Umbilical cord (tissue), 2 donors: ENCODE data around the gene MBD3L2B. TPM values are rescaled to one million over a fixed set of nuclear protein-coding genes. Genes with fewer than 3 reads are reported as not detected.
"Not testable (repeated sequence)": the region's sequence is repeated elsewhere in the genome, so short reads cannot be mapped to it uniquely, and the experiment has no call there.

ENCODE experiments used
- DNase-seq: peaks from one replicate; pipeline ENCODE4 v3.0.0-alpha.2; 2015; ENCODE audit warnings: low spot score
- total RNA-seq: library from RNA; depleted of rRNA; stranded (reverse); fragments of >200 nt; gene quantifications from one replicate; pipeline ENCODE4 v1.2.3, GENCODE V29; 2014; ENCODE audit warnings: low replicate concordance; ENCODE audit not compliant: insufficient read depth

The MBD3L2B gene
- not detected for total RNA-seq

DNA sequence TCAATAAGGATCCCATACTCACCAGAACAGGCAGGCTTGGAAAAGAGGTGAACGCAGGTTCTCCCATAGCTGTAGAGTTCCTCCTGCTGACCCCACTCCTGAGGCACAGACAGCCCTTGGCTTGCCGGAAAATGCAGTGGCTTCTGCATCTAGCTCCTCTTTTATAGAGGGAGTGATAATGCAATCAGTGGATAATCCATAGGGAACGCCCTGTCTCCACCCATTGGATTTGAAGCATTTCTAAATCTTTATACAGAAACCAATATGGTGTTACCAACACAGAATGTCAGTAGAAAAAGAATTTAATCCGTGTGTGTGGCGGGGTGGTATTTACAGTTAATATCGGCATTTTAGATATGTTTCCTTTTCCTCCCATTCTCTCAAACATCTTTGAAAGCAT, at the start of gene MBD3L2B:
TSS of gene MBD3L2B (minus strand) at position 101 of the 400 bp plus-strand sequence. CDS start at position 67, 34 bp downstream.
- DNase-seq: not testable (repeated sequence)

- DNase-seq: no peak
Observed at GRCh38 chr19:7069904-7070226, 48.6 kb upstream of the MBD3L2B start.

GRCh38 chr19:7069042-7069903, 48.0 kb upstream of the MBD3L2B start, which contains the start of gene ZNF557:
Gene ZNF557, plus strand, starts transcription at chr19:7069703. Its CDS starts 5,372 bp downstream, at chr19:7075075.
- DNase-seq: peak; percentile 98

DNA sequence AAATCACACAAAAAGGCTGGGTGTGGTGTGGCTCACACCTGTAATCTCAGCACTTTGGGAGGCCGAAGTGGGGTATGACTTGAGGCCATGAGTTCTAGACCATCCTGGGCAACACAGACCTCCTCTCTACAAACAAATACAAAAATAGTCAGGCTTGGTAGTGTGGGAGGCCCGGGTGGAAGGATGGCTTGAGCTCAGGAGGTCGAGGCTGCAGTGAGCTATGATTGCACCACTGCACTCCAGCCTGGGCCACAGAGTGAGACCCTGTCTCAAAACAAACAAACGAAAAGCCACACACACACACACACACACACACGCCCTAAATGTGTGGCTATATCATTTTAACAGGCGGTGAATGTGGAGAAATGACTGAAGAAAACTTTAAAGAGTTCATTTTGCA, 47.4 kb upstream of the MBD3L2B start:
- DNase-seq: no peak

GRCh38 chr19:7067716-7068115, 46.5 kb upstream of the MBD3L2B start:
- DNase-seq: no peak

GRCh38 chr19:7067122-7067521, 45.9 kb upstream of the MBD3L2B start:
- DNase-seq: not testable (repeated sequence)

DNA sequence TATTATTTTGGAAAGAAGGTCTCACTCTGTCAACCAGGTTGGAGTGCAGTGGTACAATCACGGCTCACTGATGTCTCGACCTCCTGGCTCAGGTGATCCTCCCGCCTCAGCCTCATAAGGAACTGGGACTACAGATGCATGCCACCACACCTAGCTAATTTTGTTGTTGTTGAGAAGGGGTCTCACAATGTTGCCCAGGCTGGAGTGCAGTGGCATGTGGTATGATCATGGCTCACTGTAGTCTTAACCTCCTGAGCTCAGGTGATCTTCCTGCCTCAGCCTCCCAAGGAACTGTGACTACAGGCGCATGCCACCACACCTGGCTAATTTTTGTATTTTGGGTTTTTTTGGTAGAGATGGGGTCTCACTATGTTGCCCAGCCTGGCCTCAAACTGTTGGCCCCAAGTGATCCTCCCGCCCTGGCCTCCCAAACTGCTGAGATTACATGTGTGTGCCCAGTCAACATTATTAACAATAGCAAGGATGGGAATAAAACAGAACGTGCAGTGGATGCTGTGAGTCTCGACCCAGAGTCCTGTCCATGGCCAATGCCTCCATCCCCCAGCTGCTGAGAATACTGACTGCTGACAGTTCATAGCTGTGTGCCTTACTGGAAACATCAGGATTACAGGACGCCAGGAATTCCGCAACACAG, 42.7 kb upstream of the MBD3L2B start:
- DNase-seq: no peak

DNA sequence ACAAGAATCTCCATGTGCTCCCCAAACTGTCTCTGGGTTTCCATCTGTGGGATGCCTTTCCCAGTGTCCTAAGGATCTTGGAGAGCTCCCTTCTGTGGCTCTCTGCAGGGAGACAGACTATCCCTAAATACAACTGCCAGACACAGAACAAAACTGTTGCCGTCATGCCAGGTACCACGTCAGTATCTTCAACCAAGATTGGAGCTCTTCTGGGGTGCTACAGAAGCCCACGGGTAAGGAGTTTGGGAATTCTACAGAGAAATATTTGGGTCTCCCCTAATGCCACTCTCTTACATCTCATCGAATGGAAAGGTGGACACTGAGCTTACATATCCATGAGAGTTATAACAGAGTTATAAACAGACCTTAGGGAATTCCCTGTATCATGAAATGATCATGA, 42.1 kb upstream of the MBD3L2B start:
- no peak for DNase-seq

- not testable (repeated sequence) for DNase-seq
Observed at GRCh38 chr19:7059977-7060376, 38.7 kb upstream of the MBD3L2B start.

GRCh38 chr19:7058576-7058975, 37.3 kb upstream of the MBD3L2B start, which contains the start of gene MBD3L3:
Gene MBD3L3, minus strand, starts transcription at chr19:7058676. Its CDS starts 71 bp downstream, at chr19:7058605.
- DNase-seq: not testable (repeated sequence)

DNA sequence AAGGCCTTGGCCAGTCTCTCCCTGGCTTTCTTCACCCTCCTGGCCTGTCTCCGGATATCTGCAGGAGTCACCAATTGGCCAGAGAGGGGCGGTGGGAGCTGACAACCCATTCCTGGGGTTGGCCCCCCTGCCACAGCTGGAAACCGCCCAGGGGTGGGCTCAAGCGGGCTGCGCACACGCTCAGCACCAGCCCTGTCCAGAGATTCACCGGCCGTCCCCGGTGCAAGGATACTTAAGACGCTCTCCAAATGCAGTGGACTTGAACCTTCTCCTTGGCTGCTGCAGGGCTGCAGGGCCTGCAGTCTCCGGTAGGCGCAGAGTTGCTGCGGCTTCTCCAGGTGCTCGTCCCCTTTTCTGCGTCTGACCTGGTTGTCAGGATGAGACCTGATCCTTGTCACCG, 35.1 kb upstream of the MBD3L2B start:
- not testable (repeated sequence) for DNase-seq

DNA sequence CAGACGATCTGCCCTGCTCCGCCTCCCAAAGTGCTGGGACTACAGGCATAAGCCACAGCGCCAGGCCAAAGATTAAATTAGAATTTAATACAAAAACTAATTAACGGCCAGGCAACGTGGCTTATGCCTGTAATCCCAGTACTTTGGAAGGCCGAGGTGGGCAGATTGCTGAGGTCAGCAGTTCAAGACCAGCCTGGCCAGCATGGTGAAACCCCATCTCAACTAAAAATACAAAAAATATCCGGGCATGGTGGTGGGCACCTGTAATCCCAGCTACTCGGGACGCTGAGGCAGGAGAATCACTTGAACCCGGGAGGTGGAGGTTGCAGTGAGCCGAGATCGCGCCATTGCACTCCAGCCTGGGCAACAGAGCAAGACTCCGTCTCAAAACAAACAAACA, 34.4 kb upstream of the MBD3L2B start:
- DNase-seq: not testable (repeated sequence)

GRCh38 chr19:7054635-7055368, 33.6 kb upstream of the MBD3L2B start:
- not testable (repeated sequence) for DNase-seq

- DNase-seq: not testable (repeated sequence)
Observed at GRCh38 chr19:7052896-7053295, 31.7 kb upstream of the MBD3L2B start.

DNA sequence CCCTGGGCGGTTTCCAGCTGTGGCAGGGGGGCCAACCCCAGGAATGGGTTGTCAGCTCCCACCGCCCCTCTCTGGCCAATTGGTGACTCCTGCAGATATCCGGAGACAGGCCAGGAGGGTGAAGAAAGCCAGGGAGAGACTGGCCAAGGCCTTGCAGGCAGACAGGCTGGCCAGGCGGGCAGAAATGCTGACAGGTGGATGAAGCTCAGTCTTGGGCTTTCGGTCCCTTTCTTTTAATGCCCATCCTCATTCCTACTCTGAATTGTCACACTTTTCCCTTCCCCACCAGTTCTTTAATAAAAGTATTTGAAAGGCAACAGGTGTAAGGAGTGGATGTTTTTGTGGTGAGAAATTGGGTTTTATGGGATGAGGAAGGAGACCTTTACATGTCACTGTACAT, 30.2 kb upstream of the MBD3L2B start:
- DNase-seq: not testable (repeated sequence)

- not testable (repeated sequence) for DNase-seq
Observed at GRCh38 chr19:7049021-7049420, 27.8 kb upstream of the MBD3L2B start, which contains the start of gene MBD3L2. Gene MBD3L2, plus strand, starts transcription at chr19:7049321. Its CDS starts 53 bp downstream, at chr19:7049374.

DNA sequence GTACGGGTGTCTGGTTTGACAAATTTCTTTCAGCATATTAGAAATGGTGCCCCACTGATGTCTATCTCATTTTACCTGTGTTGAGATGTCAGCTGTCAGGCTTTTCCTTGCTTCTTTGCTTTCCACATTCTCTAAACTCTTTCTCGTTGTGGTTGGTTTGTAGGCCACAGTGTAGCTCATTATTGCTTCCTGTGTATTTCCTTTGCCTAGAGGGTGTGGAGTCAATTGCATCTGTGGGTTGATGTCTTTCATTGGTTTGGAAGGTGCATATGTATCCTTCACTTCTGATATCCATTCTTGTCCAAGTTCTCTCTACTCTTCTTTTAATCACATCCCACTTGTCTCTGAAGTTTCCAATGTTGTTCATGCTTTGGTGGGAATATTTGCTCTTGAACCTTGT, 20.3 kb upstream of the MBD3L2B start:
- DNase-seq: not testable (repeated sequence)

DNA sequence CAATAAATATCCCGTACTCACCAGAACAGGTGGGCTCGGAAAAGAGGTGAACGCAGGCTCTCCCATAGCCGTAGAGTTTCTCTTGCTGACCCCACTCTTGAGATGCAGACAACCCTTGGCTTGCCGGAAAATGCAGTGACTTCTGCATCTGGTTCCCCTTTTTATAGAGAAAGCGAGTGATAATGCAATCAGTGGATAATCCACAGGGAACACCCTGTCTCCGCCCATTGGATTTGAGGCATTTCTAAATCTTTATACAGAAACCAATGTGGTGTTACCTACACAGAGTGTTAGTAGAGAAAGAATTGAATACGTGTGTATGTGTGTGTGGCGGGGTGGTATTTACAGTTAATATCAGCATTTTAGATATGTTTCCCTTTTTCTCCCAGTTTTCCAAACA, 18.8 kb upstream of the MBD3L2B start, which contains the start of gene MBD3L4:
TSS of gene MBD3L4 (minus strand) at position 101 of the 400 bp plus-strand sequence. CDS start at position 66, 35 bp downstream.
- not testable (repeated sequence) for DNase-seq

- not testable (repeated sequence) for DNase-seq
Observed at GRCh38 chr19:7030278-7030677, 9.0 kb upstream of the MBD3L2B start, which contains the start of gene MBD3L5. Gene MBD3L5, plus strand, starts transcription at chr19:7030578. Its CDS starts 34 bp downstream, at chr19:7030612.

DNA sequence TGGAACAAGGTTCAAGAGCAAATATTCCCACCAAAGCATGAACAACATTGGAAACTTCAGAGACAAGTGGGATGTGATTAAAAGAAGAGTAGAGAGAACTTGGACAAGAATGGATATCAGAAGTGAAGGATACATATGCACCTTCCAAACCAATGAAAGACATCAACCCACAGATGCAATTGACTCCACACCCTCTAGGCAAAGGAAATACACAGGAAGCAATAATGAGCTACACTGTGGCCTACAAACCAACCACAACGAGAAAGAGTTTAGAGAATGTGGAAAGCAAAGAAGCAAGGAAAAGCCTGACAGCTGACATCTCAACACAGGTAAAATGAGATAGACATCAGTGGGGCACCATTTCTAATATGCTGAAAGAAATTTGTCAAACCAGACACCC, 7.6 kb upstream of the MBD3L2B start:
- not testable (repeated sequence) for DNase-seq

- DNase-seq: no peak
Observed at GRCh38 chr19:7018828-7019227, 2.4 kb downstream of the MBD3L2B start.
